Measurements from ENCODE around the gene BMP2. TPM values are rescaled to one million over a fixed set of nuclear protein-coding genes. Genes with fewer than 3 reads are reported as not detected.

The BMP2 gene
- 0.20 to 0.45 TPM (median 0.33 TPM) in 5 replicates for total RNA-seq (2022; extraction: Qiagen RNA extraction)

GRCh38 chr20:6767536-6768227, at the start of gene BMP2:
Gene BMP2 (plus strand): TSS chr20:6767686. CDS start chr20:6770127, 2,441 bp downstream.

Data from A549 treated with Mapracorat at 1 μM for 4 hours (cell line).